ENCODE data around the gene RHOT2. TPM values are rescaled to one million over a fixed set of nuclear protein-coding genes. Genes with fewer than 3 reads are reported as not detected.

Gene RHOT2
- total and polyA plus RNA-seq, 9 of the 15 experiments (the other 6 are each of a cell fraction or from before 2014, with no cell fraction given): 5.0 to 373 (median 112) TPM

GRCh38 chr16:679814-680624 is 12.1 kb downstream of the RHOT2 start, which contains the start of gene STUB1 (continued):
- TF ChIP-seq ZBTB11 (CRISPR knock-in tag; IDR thresholded peaks at IDR 0.05) (peak; percentile 59 to 93 (median 66); a peak in 5 of 6 replicates), ZNF3 (CRISPR knock-in tag; IDR thresholded peaks at IDR 0.05) (no peak), IFI16 (CRISPR knock-in tag; IDR thresholded peaks at IDR 0.05) (no peak), ZC3H11A (IDR thresholded peaks at IDR 0.05; ENCODE audit: low read depth, low read length) (no peak), SMC3 (conservative IDR thresholded peaks at IDR 0.05; ENCODE audit: insufficient read depth, low read depth, low read length) (no peak), ZBTB33 (CRISPR knock-in tag; IDR thresholded peaks at IDR 0.05) (no peak), SMARCB1 (IDR thresholded peaks at IDR 0.05; ENCODE audit: insufficient read length, low read depth) (no peak), RBM25 (IDR thresholded peaks at IDR 0.05; ENCODE audit: low read depth, low read length, severe bottlenecking) (no peak), PHTF2 (CRISPR knock-in tag; IDR thresholded peaks at IDR 0.05) (no peak), IRF1 (CRISPR knock-in tag; IDR thresholded peaks at IDR 0.05; ENCODE audit: borderline replicate concordance) (no peak), NKRF (IDR thresholded peaks at IDR 0.05; ENCODE audit: borderline replicate concordance) (peak; percentile 73; the same call in 1 of the 2 replicates), NFATC3 (IDR thresholded peaks at IDR 0.05) (no peak), FOXK2 (conservative IDR thresholded peaks at IDR 0.05 in 1 of 2, IDR thresholded peaks at IDR 0.05 in 1 of 2; ENCODE audit: low read depth in 2 of 2) (0 out of 4 replicates have a peak, but pooled peaks have one; percentile 39 to 41), RUNX1 (IDR thresholded peaks at IDR 0.05; ENCODE audit: low read depth) (no peak), ZNF449 (CRISPR knock-in tag; IDR thresholded peaks at IDR 0.05) (no peak), GABPA (tag; conservative IDR thresholded peaks at IDR 0.05; ENCODE audit: low read depth) (peak; percentile 95)

All from K562 (cell line).